Activated T-helper 17 cell treated with anti-CD3 and anti-CD28 coated beads, Interleukin-2, amount 50 U/mL, for 72 hours (primary cell): ENCODE data around the gene OCIAD2. TPM values are rescaled to one million over a fixed set of nuclear protein-coding genes. Genes with fewer than 3 reads are reported as not detected.
"Not testable (repeated sequence)": the region's sequence is repeated elsewhere in the genome, so short reads cannot be mapped to it uniquely, and the experiment has no call there.

Source experiments
- ATAC-seq: fragments of 150-1000 bp; cut with Tn5 transposase; replicated peaks from 2 replicates; pipeline ENCODE4 v1.10.0; 2021; ENCODE audit warnings: mild to moderate bottlenecking, moderate library complexity
- H3K27ac Mint-ChIP-seq: one replicate; pipeline ENCODE4 v1.8.0; 2022; ENCODE audit warnings: mixed read lengths
- H3K27me3 Mint-ChIP-seq: one replicate; pipeline ENCODE4 v1.8.0; 2022; ENCODE audit warnings: mixed read lengths
- H3K36me3 Mint-ChIP-seq: one replicate; pipeline ENCODE4 v1.8.0; 2022; ENCODE audit warnings: low read depth, mild to moderate bottlenecking, mixed read lengths
- H3K4me1 Mint-ChIP-seq: one replicate; pipeline ENCODE4 v1.8.0; 2022; ENCODE audit warnings: mixed read lengths
- H3K4me3 Mint-ChIP-seq: one replicate; pipeline ENCODE4 v1.8.0; 2022; ENCODE audit warnings: mild to moderate bottlenecking, mixed read lengths
- H3K9me3 Mint-ChIP-seq: one replicate; pipeline ENCODE4 v1.8.0; 2022; ENCODE audit warnings: mixed read lengths
- total RNA-seq, 2 donors: library from RNA; stranded (reverse); gene quantifications; one replicate each; pipeline ENCODE4 v1.2.3, GENCODE V29; 2022

OCIAD2 gene
- total RNA-seq, 2 donors from 2014 or later: 41.9 to 71.1 TPM

GRCh38 chr4:48923065-48923464 lies 16.5 kb upstream of the OCIAD2 start:
- H3K9me3 Mint-ChIP-seq, H3K27me3 Mint-ChIP-seq, H3K4me1 Mint-ChIP-seq, H3K36me3 Mint-ChIP-seq, ATAC-seq, H3K27ac Mint-ChIP-seq, H3K4me3 Mint-ChIP-seq: not testable (repeated sequence)

GRCh38 chr4:48914311-48914710 lies 7.7 kb upstream of the OCIAD2 start:
- H3K4me1 Mint-ChIP-seq: no peaks in the 10 kb centered on the region
- ATAC-seq: no peak
- no peak overlapping the region for H3K4me3 Mint-ChIP-seq
- no peaks in the 10 kb centered on the region for H3K9me3 Mint-ChIP-seq
- no peak overlapping the region for H3K27ac Mint-ChIP-seq
- H3K36me3 Mint-ChIP-seq: no peaks in the 10 kb centered on the region
- H3K27me3 Mint-ChIP-seq: no peaks in the 10 kb centered on the region

GRCh38 chr4:48913346-48913745 lies 6.8 kb upstream of the OCIAD2 start:
- no peaks in the 10 kb centered on the region for H3K4me1 Mint-ChIP-seq
- H3K36me3 Mint-ChIP-seq: no peaks in the 10 kb centered on the region
- no peaks in the 10 kb centered on the region for H3K9me3 Mint-ChIP-seq
- no peaks in the 10 kb centered on the region for H3K27me3 Mint-ChIP-seq
- H3K4me3 Mint-ChIP-seq: no peak overlapping the region
- H3K27ac Mint-ChIP-seq: no peak overlapping the region
- ATAC-seq: no peak

GRCh38 chr4:48912349-48912748 lies 5.8 kb upstream of the OCIAD2 start:
- Mint-ChIP-seq H3K27ac (no peak overlapping the region), H3K36me3 (no peaks in the 10 kb centered on the region), H3K4me3 (no peak overlapping the region), H3K27me3 (no peaks in the 10 kb centered on the region), H3K9me3 (no peaks in the 10 kb centered on the region), H3K4me1 (no peaks in the 10 kb centered on the region)
- no peak for ATAC-seq

- Mint-ChIP-seq H3K9me3 (no peaks in the 10 kb centered on the region), H3K27ac (no peak overlapping the region), H3K4me3 (no peak overlapping the region), H3K27me3 (no peaks in the 10 kb centered on the region), H3K36me3 (no peaks in the 10 kb centered on the region), H3K4me1 (peaks cover 10% of the 10 kb centered on the region)
- ATAC-seq: no peak
These were observed 3.9 kb upstream of the OCIAD2 start for GRCh38 chr4:48910511-48910910.

GRCh38 chr4:48909697-48910096 lies 3.1 kb upstream of the OCIAD2 start:
- Mint-ChIP-seq H3K27ac (no peak overlapping the region), H3K4me3 (no peak overlapping the region)

GRCh38 chr4:48908687-48909086 lies 2.1 kb upstream of the OCIAD2 start:
- no peaks in the 10 kb centered on the region for H3K9me3 Mint-ChIP-seq
- peaks cover 21% of the 10 kb centered on the region for H3K4me1 Mint-ChIP-seq
- no peaks in the 10 kb centered on the region for H3K27me3 Mint-ChIP-seq
- ATAC-seq: no peak
- no peak overlapping the region for H3K4me3 Mint-ChIP-seq
- H3K36me3 Mint-ChIP-seq: no peaks in the 10 kb centered on the region
- no peak overlapping the region for H3K27ac Mint-ChIP-seq

More at GRCh38 chr4:48909697-48910096, 3.1 kb upstream of the OCIAD2 start:
- peak; percentile 97 for ATAC-seq
- Mint-ChIP-seq H3K27me3 (no peaks in the 10 kb centered on the region), H3K36me3 (no peaks in the 10 kb centered on the region), H3K9me3 (no peaks in the 10 kb centered on the region), H3K4me1 (peaks cover 17% of the 10 kb centered on the region)

GRCh38 chr4:48907706-48908477 lies 1.3 kb upstream of the OCIAD2 start:
- Mint-ChIP-seq H3K4me1 (peaks cover 21% of the 10 kb centered on the region), H3K27ac (no peak overlapping the region), H3K27me3 (no peaks in the 10 kb centered on the region), H3K36me3 (peaks cover 5% of the 10 kb centered on the region), H3K4me3 (no peak overlapping the region), H3K9me3 (no peaks in the 10 kb centered on the region)
- no peak for ATAC-seq

GRCh38 chr4:48905363-48906015 lies 1.1 kb downstream of the OCIAD2 start:
- Mint-ChIP-seq H3K9me3 (no peaks in the 10 kb centered on the region), H3K36me3 (peaks cover 29% of the 10 kb centered on the region), H3K4me1 (peaks cover 21% of the 10 kb centered on the region), H3K4me3 (peak overlapping the region; percentile 90), H3K27me3 (no peaks in the 10 kb centered on the region), H3K27ac (peak overlapping the region; percentile 1)
- no peak for ATAC-seq

- peaks cover 38% of the 10 kb centered on the region for H3K36me3 Mint-ChIP-seq
These were observed 1.9 kb downstream of the OCIAD2 start for GRCh38 chr4:48904541-48905142.

GRCh38 chr4:48904101-48904500 lies 2.5 kb downstream of the OCIAD2 start:
- Mint-ChIP-seq H3K36me3 (peaks cover 43% of the 10 kb centered on the region), H3K27ac (no peak overlapping the region), H3K9me3 (no peaks in the 10 kb centered on the region), H3K27me3 (no peaks in the 10 kb centered on the region), H3K4me1 (peaks cover 28% of the 10 kb centered on the region), H3K4me3 (peak overlapping the region; percentile 90)
- ATAC-seq: no peak

More at GRCh38 chr4:48904541-48905142, 1.9 kb downstream of the OCIAD2 start:
- H3K4me3 Mint-ChIP-seq: peak overlapping the region; percentile 90
- H3K27ac Mint-ChIP-seq: peak overlapping the region; percentile 1
- no peak for ATAC-seq
- H3K27me3 Mint-ChIP-seq: no peaks in the 10 kb centered on the region
- H3K9me3 Mint-ChIP-seq: no peaks in the 10 kb centered on the region
- peaks cover 22% of the 10 kb centered on the region for H3K4me1 Mint-ChIP-seq

- H3K36me3 Mint-ChIP-seq: peaks cover 62% of the 10 kb centered on the region
- no peak overlapping the region for H3K4me3 Mint-ChIP-seq
- no peaks in the 10 kb centered on the region for H3K9me3 Mint-ChIP-seq
- no peaks in the 10 kb centered on the region for H3K27me3 Mint-ChIP-seq
- peaks cover 33% of the 10 kb centered on the region for H3K4me1 Mint-ChIP-seq
- ATAC-seq: no peak
- H3K27ac Mint-ChIP-seq: no peak overlapping the region
These were observed 4.3 kb downstream of the OCIAD2 start for GRCh38 chr4:48902266-48902665.

- Mint-ChIP-seq H3K27ac (no peak overlapping the region), H3K27me3 (no peaks in the 10 kb centered on the region), H3K36me3 (peaks cover 72% of the 10 kb centered on the region), H3K9me3 (no peaks in the 10 kb centered on the region), H3K4me1 (peaks cover 28% of the 10 kb centered on the region), H3K4me3 (no peak overlapping the region)
- no peak for ATAC-seq
These were observed 5.4 kb downstream of the OCIAD2 start for GRCh38 chr4:48901196-48901595.

- Mint-ChIP-seq H3K4me1 (peaks cover 18% of the 10 kb centered on the region), H3K9me3 (no peaks in the 10 kb centered on the region), H3K27me3 (no peaks in the 10 kb centered on the region), H3K4me3 (no peak overlapping the region), H3K36me3 (peaks cover 85% of the 10 kb centered on the region), H3K27ac (no peak overlapping the region)
- ATAC-seq: no peak
These were observed 6.6 kb downstream of the OCIAD2 start for GRCh38 chr4:48899950-48900349.

- Mint-ChIP-seq H3K9me3 (no peaks in the 10 kb centered on the region), H3K36me3 (peaks cover 90% of the 10 kb centered on the region), H3K4me1 (peaks cover 13% of the 10 kb centered on the region), H3K4me3 (peak overlapping the region; percentile 39), H3K27ac (peak overlapping the region; percentile 70), H3K27me3 (no peaks in the 10 kb centered on the region)
- ATAC-seq: no peak
These were observed 7.2 kb downstream of the OCIAD2 start for GRCh38 chr4:48899432-48899749.
